HG03175 (cell line): ENCODE measurements around the gene KCNK16.

Experiments used
- ATAC-seq: cut with Tn5 transposase; IDR thresholded peaks from one replicate; pipeline ENCODE4 v1.9.1; 2021; ENCODE audit warnings: mild to moderate bottlenecking, moderate library complexity; ENCODE audit not compliant: unreplicated experiment

KCNK16 gene

GRCh38 chr6:39322306-39322850 is at the start of gene KCNK16:
KCNK16 (minus strand) TSS chr6:39322702; CDS start chr6:39322540, 162 bp downstream.
- no peak for ATAC-seq

DNA sequence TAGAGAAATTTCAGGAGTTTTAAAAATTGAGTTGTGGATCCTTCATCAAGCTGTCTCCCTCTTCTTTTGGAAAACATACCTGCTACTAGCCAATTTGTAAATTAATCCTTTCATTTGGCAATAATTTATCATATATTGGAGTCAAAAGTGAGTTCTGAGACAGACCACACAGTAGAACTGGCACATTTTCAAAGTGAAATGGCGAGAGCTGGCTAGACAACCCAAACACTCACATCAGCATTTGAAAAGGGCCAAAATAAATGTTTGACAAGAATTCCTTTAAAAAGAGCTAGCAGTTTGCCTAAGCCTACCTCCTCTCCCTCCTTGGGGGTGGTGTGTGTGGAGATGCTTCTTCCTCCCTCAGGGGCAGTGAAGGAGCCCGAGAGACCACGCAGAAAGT is 47.9 kb upstream of the KCNK16 start:
- ATAC-seq = no peak

DNA sequence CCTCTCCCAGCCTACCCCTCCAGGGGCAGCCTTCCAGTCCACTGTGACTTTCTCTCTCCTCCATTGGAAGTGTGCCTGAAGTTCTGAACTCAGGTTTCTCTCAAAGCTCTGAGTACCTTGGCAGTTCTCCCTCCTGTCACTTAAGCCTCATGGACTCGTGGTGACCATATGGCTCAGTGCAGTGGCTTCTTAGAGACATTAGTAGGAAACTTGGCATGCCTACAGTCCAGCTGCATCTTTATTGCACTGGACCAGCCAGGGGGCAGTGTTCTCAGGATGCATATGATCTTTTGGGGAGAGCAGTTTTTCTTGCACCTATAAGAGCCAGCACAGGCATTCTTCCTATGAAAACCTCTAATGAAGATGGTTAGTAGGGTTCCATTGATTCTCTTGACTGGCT is 47.5 kb upstream of the KCNK16 start:
- ATAC-seq = no peak

DNA sequence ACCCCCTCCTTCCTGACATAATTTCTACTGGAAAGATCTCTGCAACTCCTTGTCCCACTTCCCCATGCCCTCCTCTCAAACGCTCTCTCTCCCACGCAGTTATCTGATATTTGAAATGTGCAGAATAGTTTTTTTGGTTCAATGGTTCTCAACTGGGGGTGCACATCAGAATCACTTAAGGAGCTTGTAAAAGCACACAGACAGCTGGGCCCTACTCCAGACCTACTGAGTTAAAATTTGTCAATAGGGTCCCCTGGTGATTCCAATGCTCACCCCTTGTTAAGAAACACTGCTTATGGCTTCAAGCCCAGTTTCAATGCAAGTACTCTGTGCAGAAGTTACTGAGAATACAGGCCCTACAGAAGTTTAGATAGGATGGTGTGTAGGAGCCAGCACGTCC is 45.2 kb upstream of the KCNK16 start:
- ATAC-seq = no peak

- no peak for ATAC-seq
These were observed 44.6 kb upstream of the KCNK16 start for GRCh38 chr6:39366931-39367618.

- no peak for ATAC-seq
These were observed 43.0 kb upstream of the KCNK16 start for GRCh38 chr6:39365281-39366074.

DNA sequence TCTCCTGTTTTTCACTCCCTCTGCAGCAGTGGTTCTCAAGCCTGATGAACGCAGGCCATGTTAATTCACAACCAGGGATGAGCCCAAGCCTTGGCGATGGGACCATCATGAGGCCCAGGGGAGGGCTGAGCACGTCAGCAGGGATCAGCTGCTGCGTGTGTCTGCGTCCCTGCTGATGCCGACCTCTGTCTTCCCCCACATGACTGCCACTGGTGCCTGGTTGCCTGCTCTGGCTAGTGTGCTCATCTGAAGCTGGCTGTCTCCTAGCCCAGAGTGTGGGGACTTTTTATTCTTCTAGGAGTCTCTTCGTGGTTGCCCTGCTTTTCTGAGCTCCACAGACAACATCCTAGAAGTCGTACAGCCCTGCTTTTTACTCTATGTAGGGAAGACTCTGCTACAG is 40.8 kb upstream of the KCNK16 start:
- no peak for ATAC-seq

- peak; percentile 9 for ATAC-seq
These were observed 40.0 kb upstream of the KCNK16 start for GRCh38 chr6:39362487-39362865.

DNA sequence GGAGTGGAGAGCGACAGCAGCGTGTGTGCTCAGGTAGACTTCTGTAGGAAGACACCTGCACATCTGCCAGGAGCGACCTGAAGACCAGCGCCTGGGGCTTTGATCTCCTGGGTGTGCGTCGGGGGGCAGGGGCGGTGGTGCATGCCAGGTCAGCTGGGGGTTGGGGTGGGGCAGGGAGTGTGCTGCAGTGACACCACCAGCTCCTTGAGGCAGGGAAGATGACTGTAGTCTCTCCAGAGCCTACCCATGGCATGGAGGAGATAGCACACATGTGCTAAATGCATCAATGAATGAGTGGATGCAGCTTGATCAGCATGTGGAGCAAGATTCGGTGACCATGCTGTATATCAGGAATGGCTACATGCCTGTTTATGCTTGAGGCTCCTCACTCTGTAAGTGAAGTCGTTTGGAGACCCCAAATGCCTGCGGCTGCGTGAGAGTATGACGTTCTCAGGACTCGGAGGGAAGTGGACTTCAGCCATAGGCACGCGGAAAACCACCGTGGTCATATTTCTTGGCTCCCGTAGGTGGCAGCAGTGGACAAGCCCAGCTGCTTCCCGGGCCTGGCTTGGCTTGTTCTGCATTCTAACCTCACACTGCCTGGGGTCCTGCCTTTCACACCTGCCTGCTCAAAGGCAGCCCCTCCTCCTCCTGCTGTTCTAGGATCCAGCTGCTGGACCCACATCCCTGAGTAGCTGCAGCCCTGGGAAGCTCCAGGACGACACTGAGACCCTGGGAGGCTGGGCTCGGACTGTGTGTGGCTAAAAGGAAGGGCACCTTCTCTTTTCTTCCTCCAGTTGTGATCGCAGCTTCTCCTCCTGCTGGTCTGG is 39.4 kb upstream of the KCNK16 start:
- peak; percentile 75 for ATAC-seq

DNA sequence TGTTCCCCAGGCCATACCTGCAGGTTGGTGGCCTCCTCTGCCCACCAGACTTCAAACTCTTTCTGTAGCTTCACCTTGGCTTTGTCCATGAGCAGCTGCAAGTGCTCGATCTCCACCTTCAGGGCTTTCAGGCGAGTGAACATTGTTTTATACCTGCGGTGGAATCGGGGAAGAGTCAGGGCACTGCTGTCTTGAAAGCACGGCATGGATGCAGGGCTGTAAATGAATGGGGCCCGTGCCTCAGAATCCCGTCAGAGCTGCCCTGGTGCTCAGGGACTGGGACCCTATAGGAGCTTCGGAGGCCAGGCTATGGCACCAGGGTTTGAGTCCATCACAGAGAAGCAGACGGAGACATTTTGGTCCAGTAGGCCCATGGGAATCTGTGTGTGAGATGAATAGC is 37.9 kb upstream of the KCNK16 start:
- no peak for ATAC-seq

GRCh38 chr6:39357998-39358686 is 35.6 kb upstream of the KCNK16 start:
- no peak for ATAC-seq

- ATAC-seq = no peak
These were observed 31.3 kb upstream of the KCNK16 start for GRCh38 chr6:39353698-39354315.

DNA sequence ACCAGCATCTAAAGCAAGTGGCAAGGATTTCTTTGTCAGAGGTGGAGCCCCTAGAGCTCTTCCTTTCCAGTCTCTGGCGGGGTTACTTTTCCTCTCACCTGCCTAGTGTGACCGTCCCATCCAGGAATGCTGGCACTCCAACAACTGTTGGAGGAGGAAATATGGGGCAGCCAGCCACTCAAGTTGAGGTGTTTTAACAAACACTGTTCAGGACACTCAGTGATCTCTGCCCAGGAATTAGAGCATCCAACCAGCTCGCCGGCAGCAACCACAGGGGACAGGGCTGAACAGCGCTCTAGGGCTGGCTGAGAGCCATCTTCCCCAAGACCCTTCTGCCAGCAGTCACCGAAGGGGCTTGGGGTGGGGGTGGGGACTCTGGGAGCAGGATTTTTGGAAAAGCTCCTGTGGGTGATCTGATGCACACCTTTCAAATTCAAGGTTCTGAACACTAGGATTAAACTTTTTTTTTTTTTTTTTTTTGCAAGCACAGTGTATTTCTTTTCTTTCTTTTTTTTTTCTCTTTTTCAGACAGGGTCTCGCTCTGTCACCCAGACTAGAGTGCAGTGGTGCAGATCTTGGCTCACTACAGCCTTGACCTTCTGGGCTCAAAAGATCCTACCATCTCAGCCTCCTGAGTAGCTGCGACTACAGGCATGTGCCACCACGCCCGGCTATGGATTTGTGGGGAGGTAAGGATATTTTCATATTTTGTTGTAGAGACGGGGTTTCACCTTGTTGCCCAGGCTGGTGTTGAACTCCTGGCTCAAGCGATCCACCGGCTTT is 28.4 kb upstream of the KCNK16 start:
- no peak for ATAC-seq

DNA sequence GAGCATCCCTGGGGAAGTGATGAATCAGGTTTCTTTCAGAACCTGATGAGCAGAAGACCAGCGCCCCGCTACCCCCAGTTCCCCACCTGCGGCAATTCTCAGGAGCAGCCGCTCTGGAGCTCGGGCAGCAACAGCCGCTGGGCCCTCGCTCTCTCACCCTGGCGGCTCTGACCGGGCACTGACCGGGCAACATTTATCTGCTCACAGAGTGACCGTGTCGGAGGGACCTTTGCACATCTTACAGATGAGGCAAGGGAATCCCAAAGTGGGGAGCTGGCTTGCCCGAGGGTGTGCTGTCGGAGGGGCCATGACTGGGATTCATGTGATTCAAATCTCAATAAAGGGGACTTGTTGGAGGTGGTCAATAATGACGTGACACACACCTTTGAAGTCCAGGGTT is 26.2 kb upstream of the KCNK16 start:
- ATAC-seq = no peak

- ATAC-seq = peak; percentile 53
These were observed 25.5 kb upstream of the KCNK16 start for GRCh38 chr6:39347906-39348585.

DNA sequence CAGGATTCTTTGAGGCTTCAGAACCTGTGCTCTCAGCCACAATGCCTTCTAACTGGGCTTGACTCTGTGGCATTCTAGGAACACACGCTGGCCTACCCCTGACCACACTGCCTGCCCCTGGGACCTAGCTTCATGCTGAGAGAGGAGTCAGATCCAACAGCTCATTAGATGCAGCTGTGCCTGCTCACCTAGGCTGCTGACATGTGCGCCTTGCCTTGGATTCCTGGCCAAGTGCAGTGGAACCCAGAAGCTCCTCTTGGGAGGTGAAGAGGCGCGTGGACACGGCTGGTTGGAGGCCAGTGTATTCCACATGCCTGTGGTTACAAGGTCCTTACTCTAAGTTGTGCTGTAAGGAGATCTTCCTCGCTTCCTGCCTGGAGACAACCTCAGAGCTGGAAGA is 24.7 kb upstream of the KCNK16 start:
- no peak for ATAC-seq

- ATAC-seq = no peak
These were observed 22.3 kb upstream of the KCNK16 start for GRCh38 chr6:39344821-39345280.

- no peak for ATAC-seq
These were observed 20.9 kb upstream of the KCNK16 start for GRCh38 chr6:39343396-39343870.
